GM12878 (cell line): ENCODE data around the gene ROCK2. TPM values are rescaled to one million over a fixed set of nuclear protein-coding genes. Genes with fewer than 3 reads are reported as not detected.
A peak's percentile ranks its signal among the peaks of the same experiment; 100 is the strongest.

Source experiments
- ATAC-seq: fragments of 200-7000 bp; cut with Tn5 transposase; 3 replicates; pipeline ENCODE4 v1.9.1; 2020; ENCODE audit warnings: mild to moderate bottlenecking, moderate library complexity
- BruUV-seq: library from RNA; stranded (reverse); fragments of 400-500 nt; replicated peaks from 2 replicates; lab custom pipeline; 2021; lab: Mats Ljungman, UMichigan
- CTCF ChIA-PET: fragments of 300-600 bp; sonication (Branson Sonifier 250); formaldehyde crosslinking; extraction: SDS; loops from one replicate; lab custom pipeline; 2021; ENCODE audit warnings: inconsistent platforms; lab: Yijun Ruan, JAX
- POLR2A ChIA-PET: fragments of 350-600 bp; formaldehyde crosslinking; extraction: SDS; loops from one replicate; lab custom pipeline; 2021; ENCODE audit warnings: inconsistent platforms; lab: Charles Lee
- RAD21 ChIA-PET: fragments of 300-600 bp; sonication (Branson Sonifier 250); formaldehyde crosslinking; loops from one replicate; lab custom pipeline; 2023; ENCODE audit warnings: antibody characterized with exemption; ENCODE audit not compliant: unreplicated experiment; lab: Charles Lee
- SMC1A ChIA-PET: fragments of 300-600 bp; sonication (Branson Sonifier 250); formaldehyde crosslinking; loops from one replicate; lab custom pipeline; 2023; ENCODE audit not compliant: unreplicated experiment, uncharacterized antibody; lab: Charles Lee
- DNase-seq: peaks from one replicate; pipeline ENCODE4 v3.0.0-alpha.2; 2011; ENCODE audit warnings: low read depth, low spot score
- FAIRE-seq: peaks from 3 replicates; lab custom pipeline; 2011; peaks lifted over from hg19 to GRCh38; lab: Jason Lieb, UNC
- H2AFZ ChIP-seq: 2 replicates; pipeline ENCODE4 v1.6.0; 2011; ENCODE audit warnings: low read depth, low read length, control low read depth; ENCODE audit not compliant: control insufficient read depth
- H3K27ac ChIP-seq: 2 replicates; pipeline ENCODE4 v1.5.1; 2011; ENCODE audit warnings: control low read depth; ENCODE audit not compliant: control insufficient read depth, insufficient read depth
- H3K27me3 ChIP-seq, 2 experiments: replicated peaks in 1 of 2; 2 replicates each; pipeline versions ENCODE4 v1.6.0 to v1.6.1; 2011; ENCODE audit warnings: low read length in 1 of 2; ENCODE audit not compliant: control insufficient read depth in 2 of 2, insufficient read depth in 2 of 2
- H3K36me3 ChIP-seq, 2 experiments: 2 replicates each; pipeline ENCODE4 v1.5.1; 2011; ENCODE audit warnings: low read length in 1 of 2; ENCODE audit not compliant: control insufficient read depth in 2 of 2, insufficient read depth in 2 of 2
- H3K4me1 ChIP-seq: 2 replicates; pipeline ENCODE4 v1.6.1; 2011; ENCODE audit warnings: mild to moderate bottlenecking, low read length, moderate library complexity, mixed read lengths; ENCODE audit not compliant: control insufficient read depth, insufficient read depth
- H3K4me2 ChIP-seq: 2 replicates; pipeline ENCODE4 v1.6.0; 2011; ENCODE audit warnings: control low read depth; ENCODE audit not compliant: control insufficient read depth, insufficient read depth
- H3K4me3 ChIP-seq: fragments of 200-600 bp; sonication (generic); 2 replicates; pipeline ENCODE4 v1.5.1; 2016
- H3K79me2 ChIP-seq: 2 replicates; pipeline ENCODE4 v1.6.0; 2011; ENCODE audit warnings: low read length; ENCODE audit not compliant: control insufficient read depth, insufficient read depth
- H3K9ac ChIP-seq: 2 replicates; pipeline ENCODE4 v1.8.0; 2011; ENCODE audit warnings: low read length, control low read depth, mixed read lengths; ENCODE audit not compliant: control insufficient read depth, insufficient read depth
- H3K9me3 ChIP-seq: replicated peaks from 3 replicates; pipeline ENCODE4 v1.5.1; 2011; ENCODE audit warnings: mild to moderate bottlenecking, low read length; ENCODE audit not compliant: control insufficient read depth, insufficient read depth
- H4K20me1 ChIP-seq: 2 replicates; pipeline ENCODE4 v1.6.0; 2011; ENCODE audit not compliant: control insufficient read depth, insufficient read depth
- BMI1 ChIP-seq: fragments of 450-650 bp; IDR thresholded peaks from 2 replicates; pipeline ENCODE4 v1.6.1; 2016; ENCODE audit warnings: mild to moderate bottlenecking, moderate library complexity, borderline replicate concordance
- CEBPB ChIP-seq, 2 experiments: fragments of 150-350 bp in 1 of 2; IDR thresholded peaks; 2 replicates each; pipeline ENCODE4 v1.6.1; 2012 to 2014; ENCODE audit warnings: low read depth in 2 of 2, low read length in 2 of 2, borderline replicate concordance in 1 of 2, inconsistent platforms in 1 of 2
- FOXK2 ChIP-seq: fragments of 450-650 bp; IDR thresholded peaks from 2 replicates; pipeline ENCODE4 v1.6.1; 2017; ENCODE audit warnings: mild to moderate bottlenecking, moderate library complexity
- HDAC2 ChIP-seq: fragments of 200-600 bp; sonication (generic); IDR thresholded peaks from 2 replicates; pipeline ENCODE4 v1.6.1; 2017
- LARP7 ChIP-seq: fragments of 450-650 bp; IDR thresholded peaks from 2 replicates; pipeline ENCODE4 v1.6.1; 2017; ENCODE audit warnings: mild to moderate bottlenecking
- MTA2 ChIP-seq: fragments of 450-650 bp; IDR thresholded peaks from 2 replicates; pipeline ENCODE4 v1.6.1; 2016; ENCODE audit warnings: low read depth, mild to moderate bottlenecking, moderate library complexity
- PAX8 ChIP-seq: fragments of 450-650 bp; IDR thresholded peaks from 2 replicates; pipeline ENCODE4 v1.6.1; 2017; ENCODE audit warnings: mild to moderate bottlenecking, moderate library complexity
- POLR2AphosphoS2 ChIP-seq: IDR thresholded peaks from 2 replicates; pipeline ENCODE4 v1.6.1; 2011; ENCODE audit warnings: low read depth, mild to moderate bottlenecking, low read length, improper control_type of control experiment, moderate library complexity
- SMAD5 ChIP-seq: IDR thresholded peaks from 2 replicates; pipeline ENCODE4 v1.6.1; 2016; ENCODE audit warnings: antibody characterized with exemption, low read depth
- SRF ChIP-seq, 2 experiments: IDR thresholded peaks; 2 replicates each; pipeline ENCODE4 v1.6.1; 2011; ENCODE audit warnings: low read depth in 2 of 2, low read length in 2 of 2, mild to moderate bottlenecking in 1 of 2, moderate library complexity in 1 of 2
- TAF1 ChIP-seq: IDR thresholded peaks from 2 replicates; pipeline ENCODE4 v1.6.1; 2011; ENCODE audit warnings: mild to moderate bottlenecking, low read depth, low read length, borderline replicate concordance
- YBX1 ChIP-seq: fragments of 450-650 bp; IDR thresholded peaks from 2 replicates; pipeline ENCODE4 v1.6.1; 2016; ENCODE audit warnings: antibody characterized with exemption
- ZNF207 ChIP-seq: fragments of 450-650 bp; IDR thresholded peaks from 2 replicates; pipeline ENCODE4 v1.6.1; 2014; ENCODE audit warnings: antibody characterized with exemption, mild to moderate bottlenecking, borderline replicate concordance
- WGBS: methylation state at CpG from one replicate; pipeline ENCODE4 v1.1.6; 2016; ENCODE audit warnings: low lambda C conversion rate; ENCODE audit not compliant: insufficient replicate concordance, insufficient coverage; ENCODE audit errors: missing lambda C conversion rate; 5-methylcytosine and 5-hydroxymethylcytosine counted together
- in situ Hi-C: fragments of 300-500 bp; cut with MboI; formaldehyde crosslinking; loops from 9 replicates; pipeline ENCODE4 v1.14.3; 2018; ENCODE audit warnings: mixed read lengths
- intact Hi-C: fragments of 100-400 bp; cut with micrococcal nuclease; formaldehyde crosslinking; loops from one replicate; pipeline ENCODE4 v1.14.2; 2022; ENCODE audit not compliant: unreplicated experiment
- polyA plus RNA-seq, 11 experiments: library from polyadenylated mRNA; depleted of rRNA in 4 of 11; unstranded in 6 of 11; stranded (reverse) in 5 of 11; fragments of >200 nt; fragmentation: Nextera tagmentation in 4 of 11; fragmentation: Illumina TruSeq in 1 of 11; extraction: Ambion mirVana in 4 of 11; extraction: Trizol in 1 of 11; gene quantifications; 1 replicate in 1 of 11; 2 replicates in 10 of 11; pipeline versions ENCODE4 v1.2.1 to v1.2.3, GENCODE V29; 2011 to 2016; ENCODE audit warnings: inconsistent platforms in 2 of 11, missing spikeins in 2 of 11, low read depth in 1 of 11
- total RNA-seq, 4 experiments: library from RNA; depleted of rRNA in 3 of 4; stranded (reverse); fragments of >200 nt in 3 of 4; fragmentation: Illumina TruSeq in 1 of 4; extraction: Trizol in 1 of 4; gene quantifications; 2 replicates each; pipeline versions ENCODE4 v1.2.1 to v1.2.3, GENCODE V29; 2013 to 2021
- TF ChIP-seq, protein P1 (sequence below): fragments of 450-650 bp; IDR thresholded peaks from 2 replicates; pipeline ENCODE4 v1.6.1; 2016; ENCODE audit warnings: mild to moderate bottlenecking
- TF ChIP-seq, protein P2 (sequence below): fragments of 450-650 bp; IDR thresholded peaks from 2 replicates; pipeline ENCODE4 v1.6.1; 2014; ENCODE audit warnings: mild to moderate bottlenecking
- TF ChIP-seq, protein P3 (sequence below): fragments of 450-650 bp; IDR thresholded peaks from 2 replicates; pipeline ENCODE4 v1.6.1; 2018; ENCODE audit warnings: mild to moderate bottlenecking, low read depth, moderate library complexity; ENCODE audit not compliant: partially characterized antibody

The ROCK2 gene
- total and polyA plus RNA-seq, 10 of the 15 experiments (the other 5 are each of a cell fraction or from before 2014, with no cell fraction given) = 4.6 to 22.1 (median 8.3) TPM

DNA sequence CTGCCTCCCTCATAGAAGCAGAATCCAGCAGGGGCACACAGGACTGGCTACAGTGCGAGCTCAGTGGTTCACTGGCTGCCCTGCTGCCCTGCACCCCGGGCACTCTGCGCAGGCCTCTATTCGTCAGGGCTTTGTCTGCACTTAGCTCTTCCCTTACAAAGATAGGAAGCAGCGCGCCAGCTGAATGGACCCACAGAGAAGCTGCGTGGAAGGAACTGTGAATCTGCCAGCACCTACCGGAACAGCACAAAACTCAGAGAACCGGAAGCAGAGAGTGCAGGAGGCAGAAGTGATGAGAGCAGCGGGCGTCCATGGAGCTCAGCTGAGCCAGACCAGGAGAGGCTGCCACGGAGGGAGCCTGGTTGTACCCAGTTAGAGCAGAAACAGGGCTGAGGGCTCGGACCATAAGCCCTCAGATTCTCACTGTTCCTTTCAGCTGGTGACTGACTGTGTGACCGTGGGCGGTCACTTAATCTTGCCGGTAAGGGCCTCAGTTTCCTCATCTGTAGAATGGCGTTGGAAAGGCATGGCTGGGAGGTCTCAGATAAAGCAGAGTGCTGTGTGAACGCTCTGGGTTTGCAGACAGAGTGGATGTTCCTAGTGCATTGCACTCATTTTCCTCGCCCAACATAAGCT, 212.3 kb downstream of the ROCK2 start:
- H3K9ac ChIP-seq = no peak overlapping the region
- no peaks in the 10 kb centered on the region for H4K20me1 ChIP-seq
- no peaks in the 10 kb centered on the region; a peak in 2 of 4 replicates for H3K27me3 ChIP-seq
- RAD21 ChIA-PET = interaction anchor here (0.6 to 3.6 kb wide), 21 partner anchors 12 to 697 kb away, joined by 3 to 23 read pairs (median 3); partner anchors contain the start of gene SLC66A3
- no peak overlapping the region for H3K27ac ChIP-seq
- no peaks in the 10 kb centered on the region for H3K36me3 ChIP-seq
- FAIRE-seq (no peak), ATAC-seq (peak; percentile 9; the same call in 2 of the 3 replicates), DNase-seq (no peak)
- SMC1A ChIA-PET = interaction anchor here (1.0 to 3.9 kb wide), 13 partner anchors 21 to 452 kb away, joined by 3 to 30 read pairs (median 4); no protein-coding TSS in a partner anchor
- no peaks in the 10 kb centered on the region for H3K79me2 ChIP-seq
- H3K4me1 ChIP-seq = peaks cover 8% of the 10 kb centered on the region
- H3K4me3 ChIP-seq = no peak overlapping the region
- WGBS = 44% methylated on average over 19 of the region's 19 CpGs
- in situ Hi-C loops = loop anchor here (5.0 kb wide), 2 partner anchors 315 to 450 kb away; no protein-coding TSS in a partner anchor
- H2AFZ ChIP-seq = peak overlapping the region; percentile 52; the same call in 1 of the 2 replicates
- no peaks in the 10 kb centered on the region for H3K9me3 ChIP-seq
- intact Hi-C loops = loop anchor here (1.0 to 10.0 kb wide), 5 partner anchors 213 to 452 kb away; partner anchors contain the start of gene ROCK2
- TF ChIP-seq CEBPB (IDR thresholded peaks at IDR 0.05; ENCODE audit: borderline replicate concordance in 1 of 2, low read depth in 2 of 2, low read length in 2 of 2) (no peak), PAX8 (no peak), BMI1 (no peak), YBX1 (no peak), FOXK2 (no peak), POLR2AphosphoS2 (no peak), HDAC2 (no peak), LARP7 (no peak), SMAD5 (no peak), MTA2 (no peak), TAF1 (no peak), SRF (IDR thresholded peaks at IDR 0.05; ENCODE audit: low read depth in 2 of 2, low read length in 2 of 2) (no peak), ZNF207 (no peak)
- TF ChIP-seq, protein P1, sequence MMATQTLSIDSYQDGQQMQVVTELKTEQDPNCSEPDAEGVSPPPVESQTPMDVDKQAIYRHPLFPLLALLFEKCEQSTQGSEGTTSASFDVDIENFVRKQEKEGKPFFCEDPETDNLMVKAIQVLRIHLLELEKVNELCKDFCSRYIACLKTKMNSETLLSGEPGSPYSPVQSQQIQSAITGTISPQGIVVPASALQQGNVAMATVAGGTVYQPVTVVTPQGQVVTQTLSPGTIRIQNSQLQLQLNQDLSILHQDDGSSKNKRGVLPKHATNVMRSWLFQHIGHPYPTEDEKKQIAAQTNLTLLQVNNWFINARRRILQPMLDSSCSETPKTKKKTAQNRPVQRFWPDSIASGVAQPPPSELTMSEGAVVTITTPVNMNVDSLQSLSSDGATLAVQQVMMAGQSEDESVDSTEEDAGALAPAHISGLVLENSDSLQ = no peak
- TF ChIP-seq, protein P2, sequence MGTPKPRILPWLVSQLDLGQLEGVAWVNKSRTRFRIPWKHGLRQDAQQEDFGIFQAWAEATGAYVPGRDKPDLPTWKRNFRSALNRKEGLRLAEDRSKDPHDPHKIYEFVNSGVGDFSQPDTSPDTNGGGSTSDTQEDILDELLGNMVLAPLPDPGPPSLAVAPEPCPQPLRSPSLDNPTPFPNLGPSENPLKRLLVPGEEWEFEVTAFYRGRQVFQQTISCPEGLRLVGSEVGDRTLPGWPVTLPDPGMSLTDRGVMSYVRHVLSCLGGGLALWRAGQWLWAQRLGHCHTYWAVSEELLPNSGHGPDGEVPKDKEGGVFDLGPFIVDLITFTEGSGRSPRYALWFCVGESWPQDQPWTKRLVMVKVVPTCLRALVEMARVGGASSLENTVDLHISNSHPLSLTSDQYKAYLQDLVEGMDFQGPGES = no peak
- TF ChIP-seq, protein P3, sequence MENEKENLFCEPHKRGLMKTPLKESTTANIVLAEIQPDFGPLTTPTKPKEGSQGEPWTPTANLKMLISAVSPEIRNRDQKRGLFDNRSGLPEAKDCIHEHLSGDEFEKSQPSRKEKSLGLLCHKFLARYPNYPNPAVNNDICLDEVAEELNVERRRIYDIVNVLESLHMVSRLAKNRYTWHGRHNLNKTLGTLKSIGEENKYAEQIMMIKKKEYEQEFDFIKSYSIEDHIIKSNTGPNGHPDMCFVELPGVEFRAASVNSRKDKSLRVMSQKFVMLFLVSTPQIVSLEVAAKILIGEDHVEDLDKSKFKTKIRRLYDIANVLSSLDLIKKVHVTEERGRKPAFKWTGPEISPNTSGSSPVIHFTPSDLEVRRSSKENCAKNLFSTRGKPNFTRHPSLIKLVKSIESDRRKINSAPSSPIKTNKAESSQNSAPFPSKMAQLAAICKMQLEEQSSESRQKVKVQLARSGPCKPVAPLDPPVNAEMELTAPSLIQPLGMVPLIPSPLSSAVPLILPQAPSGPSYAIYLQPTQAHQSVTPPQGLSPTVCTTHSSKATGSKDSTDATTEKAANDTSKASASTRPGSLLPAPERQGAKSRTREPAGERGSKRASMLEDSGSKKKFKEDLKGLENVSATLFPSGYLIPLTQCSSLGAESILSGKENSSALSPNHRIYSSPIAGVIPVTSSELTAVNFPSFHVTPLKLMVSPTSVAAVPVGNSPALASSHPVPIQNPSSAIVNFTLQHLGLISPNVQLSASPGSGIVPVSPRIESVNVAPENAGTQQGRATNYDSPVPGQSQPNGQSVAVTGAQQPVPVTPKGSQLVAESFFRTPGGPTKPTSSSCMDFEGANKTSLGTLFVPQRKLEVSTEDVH = no peak
- TF ChIP-seq, all 136 proteins: peak for 0
- BruUV-seq = no TSS peak
- POLR2A ChIA-PET = no interaction called here
- CTCF ChIA-PET = interaction anchor here (0.7 to 7.4 kb wide), 41 partner anchors 13 to 647 kb away, joined by 3 to 122 read pairs (median 4); partner anchors contain the start of gene SLC66A3
- H3K4me2 ChIP-seq = peak overlapping the region; percentile 78
